Stomach smooth muscle (tissue), 2 donors: ENCODE data around the gene RNF39.
"Not testable (repeated sequence)": the region's sequence is repeated elsewhere in the genome, so short reads cannot be mapped to it uniquely, and the experiment has no call there.

Experiments used
- H3K27ac ChIP-seq: one replicate; pipeline ENCODE4 v1.7.0; 2013; ENCODE audit warnings: mild to moderate bottlenecking, low read length, inconsistent platforms
- H3K27me3 ChIP-seq, 2 donors: one replicate each; pipeline ENCODE4 v1.7.0; 2013; ENCODE audit warnings: low read length in 2 of 2; ENCODE audit not compliant: insufficient read depth in 2 of 2, control insufficient read depth in 1 of 2
- H3K36me3 ChIP-seq, 2 donors: one replicate each; pipeline ENCODE4 v1.7.0; 2013; ENCODE audit warnings: low read length in 2 of 2; ENCODE audit not compliant: control insufficient read depth in 2 of 2, insufficient read depth in 2 of 2
- H3K4me1 ChIP-seq: one replicate; pipeline ENCODE4 v1.7.0; 2013; ENCODE audit warnings: low read length; ENCODE audit not compliant: control insufficient read depth, insufficient read depth
- H3K4me3 ChIP-seq, 2 donors: one replicate each; pipeline ENCODE4 v1.7.0; 2013; ENCODE audit warnings: low read length in 2 of 2
- H3K9ac ChIP-seq, 2 donors: one replicate each; pipeline ENCODE4 v1.7.0; 2013; ENCODE audit warnings: low read length in 2 of 2, mild to moderate bottlenecking in 1 of 2
- H3K9me3 ChIP-seq, 2 donors: one replicate each; pipeline ENCODE4 v1.7.0; 2013; ENCODE audit warnings: low read length in 2 of 2; ENCODE audit not compliant: control insufficient read depth in 2 of 2
- donor health status: healthy.
- donor health status: Pancreatic carcinoma.

RNF39 gene

GRCh38 chr6:30075094-30075789 lies at the start of gene RNF39:
TSS of gene RNF39 (minus strand) at chr6:30075769. CDS start at chr6:30075585, 184 bp downstream.
- Histone ChIP-seq H3K9me3 (no peaks in the 10 kb centered on the region), H3K4me1 (peaks cover 22% of the 10 kb centered on the region), H3K36me3 (peaks cover under 1 to 2% of the 10 kb centered on the region in 2 donors), H3K27ac (no peak within 1 kb of the TSS), H3K27me3 (peaks cover 61 to 65% of the 10 kb centered on the region in 2 donors), H3K9ac (no peak within 1 kb of the TSS), H3K4me3 (peak within 1 kb of the TSS in 1 of 2 donors; percentile 47)

GRCh38 chr6:30122515-30122914 lies 46.9 kb upstream of the RNF39 start:
- Histone ChIP-seq H3K27me3 (peaks cover 21 to 22% of the 10 kb centered on the region in 2 donors), H3K9me3 (no peaks in the 10 kb centered on the region), H3K27ac (no peak overlapping the region), H3K9ac (no peak overlapping the region), H3K36me3 (no peaks in the 10 kb centered on the region), H3K4me1 (peaks cover 4% of the 10 kb centered on the region), H3K4me3 (no peak overlapping the region)

GRCh38 chr6:30121446-30122366 lies 46.1 kb upstream of the RNF39 start:
- Histone ChIP-seq H3K27me3 (peaks cover 13 to 16% of the 10 kb centered on the region in 2 donors), H3K4me1 (no peaks in the 10 kb centered on the region), H3K27ac (no peak overlapping the region), H3K4me3 (no peak overlapping the region), H3K9ac (no peak overlapping the region), H3K9me3 (no peaks in the 10 kb centered on the region), H3K36me3 (no peaks in the 10 kb centered on the region)

GRCh38 chr6:30118691-30119090 lies 43.1 kb upstream of the RNF39 start:
- H3K9me3 ChIP-seq, H3K27ac ChIP-seq, H3K9ac ChIP-seq, H3K27me3 ChIP-seq, H3K36me3 ChIP-seq, H3K4me3 ChIP-seq, H3K4me1 ChIP-seq: not testable (repeated sequence)

GRCh38 chr6:30116724-30117123 lies 41.2 kb upstream of the RNF39 start:
- Histone ChIP-seq H3K9ac (no peak overlapping the region), H3K27ac (no peak overlapping the region), H3K27me3 (peaks cover 14 to 21% of the 10 kb centered on the region in 2 donors), H3K4me3 (no peak overlapping the region), H3K36me3 (no peaks in the 10 kb centered on the region), H3K9me3 (no peaks in the 10 kb centered on the region), H3K4me1 (no peaks in the 10 kb centered on the region)

GRCh38 chr6:30113841-30114240 lies 38.3 kb upstream of the RNF39 start:
- H3K27me3 ChIP-seq = peaks cover 22 to 23% of the 10 kb centered on the region in 2 donors
- no peak overlapping the region for H3K4me3 ChIP-seq
- H3K27ac ChIP-seq = no peak overlapping the region
- no peaks in the 10 kb centered on the region for H3K4me1 ChIP-seq
- H3K36me3 ChIP-seq = no peaks in the 10 kb centered on the region
- no peaks in the 10 kb centered on the region for H3K9me3 ChIP-seq
- no peak overlapping the region for H3K9ac ChIP-seq

GRCh38 chr6:30113003-30113759 lies 37.6 kb upstream of the RNF39 start, which contains the start of gene TRIM31:
TSS of gene TRIM31 (minus strand) at chr6:30113090. CDS start at chr6:30112805, 285 bp downstream.
- no peak within 1 kb of the TSS for H3K9ac ChIP-seq
- H3K36me3 ChIP-seq = no peaks in the 10 kb centered on the region
- H3K4me1 ChIP-seq = no peaks in the 10 kb centered on the region
- H3K27me3 ChIP-seq = peaks cover 25% of the 10 kb centered on the region in 2 donors
- no peak within 1 kb of the TSS for H3K4me3 ChIP-seq
- no peak within 1 kb of the TSS for H3K27ac ChIP-seq
- no peaks in the 10 kb centered on the region for H3K9me3 ChIP-seq

- Histone ChIP-seq H3K27ac (no peak overlapping the region), H3K4me3 (no peak overlapping the region), H3K36me3 (no peaks in the 10 kb centered on the region), H3K27me3 (peaks cover 25 to 29% of the 10 kb centered on the region in 2 donors), H3K4me1 (no peaks in the 10 kb centered on the region), H3K9me3 (no peaks in the 10 kb centered on the region), H3K9ac (no peak overlapping the region)
These were observed 36.9 kb upstream of the RNF39 start for GRCh38 chr6:30112402-30112994.

GRCh38 chr6:30111266-30111856 lies 35.8 kb upstream of the RNF39 start:
- no peaks in the 10 kb centered on the region for H3K4me1 ChIP-seq
- H3K9ac ChIP-seq = no peak overlapping the region
- H3K27me3 ChIP-seq = peaks cover 25 to 30% of the 10 kb centered on the region in 2 donors
- H3K9me3 ChIP-seq = no peaks in the 10 kb centered on the region
- no peaks in the 10 kb centered on the region for H3K36me3 ChIP-seq
- no peak overlapping the region for H3K27ac ChIP-seq
- H3K4me3 ChIP-seq = no peak overlapping the region

- H3K9ac ChIP-seq = no peak overlapping the region
- H3K4me1 ChIP-seq = peaks cover 33% of the 10 kb centered on the region
- peaks cover 31 to 34% of the 10 kb centered on the region in 2 donors for H3K27me3 ChIP-seq
- no peaks in the 10 kb centered on the region for H3K9me3 ChIP-seq
- H3K4me3 ChIP-seq = no peak overlapping the region
- H3K36me3 ChIP-seq = no peaks in the 10 kb centered on the region
- H3K27ac ChIP-seq = no peak overlapping the region
These were observed 29.1 kb upstream of the RNF39 start for GRCh38 chr6:30104661-30105060.
